H9 (cell line): ENCODE measurements around the gene INSM1. TPM values are rescaled to one million over a fixed set of nuclear protein-coding genes. Genes with fewer than 3 reads are reported as not detected.

Experiments used
- DNase-seq: peaks from one replicate; pipeline ENCODE4 v3.0.0-alpha.2; 2017
- H2AFZ ChIP-seq: one replicate; pipeline ENCODE4 v1.6.1; 2013; ENCODE audit warnings: mild to moderate bottlenecking, low read length, control low read depth, moderate library complexity
- H2AK5ac ChIP-seq: 2 replicates; pipeline ENCODE4 v1.6.1; 2013; ENCODE audit warnings: low read length, control low read depth, mixed read lengths; ENCODE audit not compliant: insufficient read length
- H2BK120ac ChIP-seq: one replicate; pipeline ENCODE4 v1.6.1; 2013; ENCODE audit warnings: low read depth, mild to moderate bottlenecking, low read length, control low read depth, inconsistent platforms; ENCODE audit not compliant: poor library complexity, severe bottlenecking
- H2BK12ac ChIP-seq: 2 replicates; pipeline ENCODE4 v1.6.1; 2013; ENCODE audit warnings: low read length, control low read depth, mixed read lengths, low read depth; ENCODE audit not compliant: insufficient read length
- H2BK15ac ChIP-seq: 2 replicates; pipeline ENCODE4 v1.6.1; 2013; ENCODE audit warnings: low read depth, low read length, control low read depth
- H2BK20ac ChIP-seq: one replicate; pipeline ENCODE4 v1.6.1; 2013; ENCODE audit warnings: low read depth, mild to moderate bottlenecking, low read length, control low read depth, inconsistent platforms; ENCODE audit not compliant: poor library complexity, severe bottlenecking
- H2BK5ac ChIP-seq: 2 replicates; pipeline ENCODE4 v1.6.1; 2013; ENCODE audit warnings: low read length, control low read depth, mixed read lengths; ENCODE audit not compliant: insufficient read length
- H3K14ac ChIP-seq: 2 replicates; pipeline ENCODE4 v1.6.1; 2013; ENCODE audit warnings: low read length, control low read depth; ENCODE audit not compliant: insufficient read depth
- H3K18ac ChIP-seq: 2 replicates; pipeline ENCODE4 v1.6.1; 2013; ENCODE audit warnings: low read depth, mild to moderate bottlenecking, mixed read lengths, low read length, control low read depth; ENCODE audit not compliant: insufficient read length
- H3K23ac ChIP-seq: 2 replicates; pipeline ENCODE4 v1.6.1; 2013; ENCODE audit warnings: low read length, control low read depth, mixed read lengths, low read depth; ENCODE audit not compliant: insufficient read length
- H3K23me2 ChIP-seq: 2 replicates; pipeline ENCODE4 v1.6.1; 2013; ENCODE audit warnings: low read depth, mild to moderate bottlenecking, mixed read lengths, low read length, control low read depth; ENCODE audit not compliant: insufficient read length, poor library complexity, severe bottlenecking
- H3K27ac ChIP-seq: 2 replicates; pipeline ENCODE4 v1.5.1; 2013; ENCODE audit warnings: low read length, control low read depth, mixed read lengths, low read depth; ENCODE audit not compliant: insufficient read length
- H3K27me3 ChIP-seq: 2 replicates; pipeline ENCODE4 v1.6.1; 2013; ENCODE audit warnings: low read length, control low read depth, inconsistent platforms; ENCODE audit not compliant: insufficient read depth
- H3K4ac ChIP-seq: 2 replicates; pipeline ENCODE4 v1.6.1; 2013; ENCODE audit warnings: low read depth, mild to moderate bottlenecking, control low read depth, inconsistent platforms, low read length, moderate library complexity
- H3K4me1 ChIP-seq: 2 replicates; pipeline ENCODE4 v1.6.1; 2013; ENCODE audit warnings: low read length, control low read depth, inconsistent platforms; ENCODE audit not compliant: insufficient read depth
- H3K4me2 ChIP-seq: 2 replicates; pipeline ENCODE4 v1.6.1; 2013; ENCODE audit warnings: low read length, control low read depth, mixed read lengths; ENCODE audit not compliant: insufficient read length, insufficient read depth
- H3K56ac ChIP-seq: 2 replicates; pipeline ENCODE4 v1.6.1; 2013; ENCODE audit warnings: low read depth, mild to moderate bottlenecking, mixed read lengths, low read length, control low read depth; ENCODE audit not compliant: insufficient read length
- H3K79me1 ChIP-seq: 2 replicates; pipeline ENCODE4 v1.6.1; 2013; ENCODE audit warnings: low read depth, mild to moderate bottlenecking, moderate library complexity, low read length, control low read depth, inconsistent platforms; ENCODE audit not compliant: insufficient read depth, poor library complexity, severe bottlenecking
- H3K79me2 ChIP-seq: 2 replicates; pipeline ENCODE4 v1.6.1; 2013; ENCODE audit warnings: low read length, control low read depth, inconsistent platforms; ENCODE audit not compliant: insufficient read depth
- H3K9ac ChIP-seq: 2 replicates; pipeline ENCODE4 v1.6.1; 2013; ENCODE audit warnings: low read length, control low read depth, mixed read lengths; ENCODE audit not compliant: insufficient read length; ENCODE audit errors: extremely low read depth
- H3K9me3 ChIP-seq: one replicate; pipeline ENCODE4 v1.6.1; 2013; ENCODE audit warnings: low read depth, low read length, inconsistent platforms; ENCODE audit not compliant: control insufficient read depth
- H3T11ph ChIP-seq: one replicate; pipeline ENCODE4 v1.6.1; 2013; ENCODE audit warnings: mild to moderate bottlenecking, low read length, control low read depth, inconsistent platforms
- H4K20me1 ChIP-seq: one replicate; pipeline ENCODE4 v1.6.1; 2013; ENCODE audit not compliant: control insufficient read depth, insufficient read length, insufficient read depth
- H4K5ac ChIP-seq: 2 replicates; pipeline ENCODE4 v1.6.1; 2013; ENCODE audit warnings: low read depth, mild to moderate bottlenecking, mixed read lengths, low read length, control low read depth; ENCODE audit not compliant: insufficient read length
- H4K8ac ChIP-seq: replicated peaks from 2 replicates; pipeline ENCODE4 v1.6.1; 2013; ENCODE audit warnings: low read length, control low read depth, mixed read lengths, low read depth; ENCODE audit not compliant: insufficient read length
- H4K91ac ChIP-seq: 2 replicates; pipeline ENCODE4 v1.6.1; 2013; ENCODE audit warnings: low read depth, mild to moderate bottlenecking, moderate library complexity, mixed read lengths, low read length, control low read depth; ENCODE audit not compliant: insufficient read length
- H3K27ac Mint-ChIP-seq, 3 experiments: 2 replicates in 2 of 3; 3 replicates in 1 of 3; pipeline ENCODE4 v1.8.0; 2020 to 2021; ENCODE audit warnings: mixed read lengths in 3 of 3, mild to moderate bottlenecking in 1 of 3, moderate library complexity in 1 of 3
- H3K27me3 Mint-ChIP-seq: 2 replicates; pipeline ENCODE4 v1.8.0; 2021; ENCODE audit warnings: low read depth, mild to moderate bottlenecking, moderate library complexity, mixed read lengths
- H3K36me3 Mint-ChIP-seq, 3 experiments: 2 replicates in 2 of 3; 3 replicates in 1 of 3; pipeline ENCODE4 v1.8.0; 2020 to 2021; ENCODE audit warnings: low read depth in 3 of 3, mixed read lengths in 3 of 3; ENCODE audit not compliant: insufficient read depth in 1 of 3
- H3K4me1 Mint-ChIP-seq, 2 experiments: 2 replicates each; pipeline ENCODE4 v1.8.0; 2020; ENCODE audit warnings: mixed read lengths in 2 of 2
- H3K4me3 Mint-ChIP-seq, 2 experiments: 2 replicates in 1 of 2; 3 replicates in 1 of 2; pipeline ENCODE4 v1.8.0; 2020 to 2021; ENCODE audit warnings: mild to moderate bottlenecking in 2 of 2, mixed read lengths in 2 of 2, moderate library complexity in 1 of 2
- H3K9me3 Mint-ChIP-seq, 2 experiments: 2 replicates in 1 of 2; 3 replicates in 1 of 2; pipeline ENCODE4 v1.8.0; 2020; ENCODE audit warnings: mild to moderate bottlenecking in 2 of 2, mixed read lengths in 2 of 2, moderate library complexity in 1 of 2
- WGBS: extraction: QIAGEN DNeasy Blood & Tissue Kit; methylation state at CpG from one replicate; pipeline ENCODE4 v1.1.7; 2013; ENCODE audit warnings: missing lambda C conversion rate, low lambda C conversion rate, mixed read lengths; ENCODE audit not compliant: insufficient read length; ENCODE audit errors: extremely low coverage; 5-methylcytosine and 5-hydroxymethylcytosine counted together
- total RNA-seq: library from RNA; stranded (reverse); gene quantifications from 2 replicates; pipeline ENCODE4 v1.2.1, GENCODE V29; 2021
- TF ChIP-seq, protein P1 (sequence below): fragments of 200-600 bp; sonication (generic); conservative IDR thresholded peaks from 3 replicates; pipeline ENCODE4 v1.8.0; 2021; ENCODE audit warnings: antibody characterized with exemption, mild to moderate bottlenecking

INSM1 gene
- total RNA-seq, 1 experiment from 2014 or later, result 0.83 TPM

DNA sequence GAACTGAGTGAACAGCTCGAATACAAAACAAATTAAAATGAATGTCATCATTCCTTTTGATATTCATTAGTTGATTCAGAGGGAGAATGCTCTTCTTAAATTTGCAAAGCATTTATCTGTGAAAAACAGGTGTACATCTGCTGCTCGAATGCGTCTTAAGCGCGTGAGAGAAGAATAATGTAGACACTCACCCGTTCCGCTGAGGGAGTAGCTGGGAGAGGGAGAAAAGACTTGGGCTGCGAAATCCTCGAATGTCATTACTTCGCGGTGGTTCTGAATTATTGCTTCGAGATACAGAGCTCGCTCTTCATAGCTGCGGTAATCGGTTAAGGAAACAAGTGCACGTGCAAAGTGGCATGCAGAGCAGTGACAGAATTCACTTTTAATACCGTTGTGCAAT lies 43.9 kb downstream of the INSM1 start:
- Histone ChIP-seq H3K79me1 (no peaks in the 10 kb centered on the region), H4K5ac (no peak overlapping the region), H3K56ac (no peak overlapping the region), H3K18ac (no peak overlapping the region), H2BK12ac (no peak overlapping the region), H2AFZ (no peak overlapping the region), H4K8ac (no peak overlapping the region), H4K91ac (no peak overlapping the region), H2BK120ac (no peak overlapping the region), H3K4ac (no peak overlapping the region), H3K79me2 (no peaks in the 10 kb centered on the region), H3K4me2 (no peak overlapping the region), H4K20me1 (no peaks in the 10 kb centered on the region), H3K23me2 (no peaks in the 10 kb centered on the region), H3K27me3 (no peaks in the 10 kb centered on the region), H2BK5ac (no peak overlapping the region), H3K4me1 (peaks cover 3% of the 10 kb centered on the region; the same call in 1 of the 2 replicates), H3K14ac (no peak overlapping the region), H3K23ac (no peak overlapping the region), H2BK15ac (no peak overlapping the region), H2BK20ac (no peak overlapping the region), H3K9me3 (no peaks in the 10 kb centered on the region), H3K27ac (no peak overlapping the region), H2AK5ac (no peak overlapping the region), H3K9ac (no peak overlapping the region), H3T11ph (no peak overlapping the region)
- no peaks in the 10 kb centered on the region for H3K36me3 Mint-ChIP-seq
- TF ChIP-seq, protein P1, sequence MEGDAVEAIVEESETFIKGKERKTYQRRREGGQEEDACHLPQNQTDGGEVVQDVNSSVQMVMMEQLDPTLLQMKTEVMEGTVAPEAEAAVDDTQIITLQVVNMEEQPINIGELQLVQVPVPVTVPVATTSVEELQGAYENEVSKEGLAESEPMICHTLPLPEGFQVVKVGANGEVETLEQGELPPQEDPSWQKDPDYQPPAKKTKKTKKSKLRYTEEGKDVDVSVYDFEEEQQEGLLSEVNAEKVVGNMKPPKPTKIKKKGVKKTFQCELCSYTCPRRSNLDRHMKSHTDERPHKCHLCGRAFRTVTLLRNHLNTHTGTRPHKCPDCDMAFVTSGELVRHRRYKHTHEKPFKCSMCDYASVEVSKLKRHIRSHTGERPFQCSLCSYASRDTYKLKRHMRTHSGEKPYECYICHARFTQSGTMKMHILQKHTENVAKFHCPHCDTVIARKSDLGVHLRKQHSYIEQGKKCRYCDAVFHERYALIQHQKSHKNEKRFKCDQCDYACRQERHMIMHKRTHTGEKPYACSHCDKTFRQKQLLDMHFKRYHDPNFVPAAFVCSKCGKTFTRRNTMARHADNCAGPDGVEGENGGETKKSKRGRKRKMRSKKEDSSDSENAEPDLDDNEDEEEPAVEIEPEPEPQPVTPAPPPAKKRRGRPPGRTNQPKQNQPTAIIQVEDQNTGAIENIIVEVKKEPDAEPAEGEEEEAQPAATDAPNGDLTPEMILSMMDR, result no peak
- H3K4me1 Mint-ChIP-seq, result peaks cover 52 to 55% of the 10 kb centered on the region in 2 experiments
- no peak overlapping the region for H3K27ac Mint-ChIP-seq
- no peak for DNase-seq
- peak overlapping the region in 1 of 2 experiments; percentile 12; a peak in 1 of 5 replicates for H3K4me3 Mint-ChIP-seq
- no peaks in the 10 kb centered on the region for H3K9me3 Mint-ChIP-seq
- H3K27me3 Mint-ChIP-seq, result peaks cover 3% of the 10 kb centered on the region; the same call in 1 of the 2 replicates
- no CpG with 5 or more reads among the region's 17 CpGs for WGBS
